Activated T-helper 1 cell treated with Interleukin-2 at 50 U/mL for 16 hours (primary cell): ENCODE measurements around the gene R3HDM2.
"Not testable (repeated sequence)": the region's sequence is repeated elsewhere in the genome, so short reads cannot be mapped to it uniquely, and the experiment has no call there.

Source experiments
- DNase-seq: peaks from one replicate; pipeline ENCODE4 v3.0.0-alpha.2; 2020; ENCODE audit warnings: low read depth

R3HDM2 gene

DNA sequence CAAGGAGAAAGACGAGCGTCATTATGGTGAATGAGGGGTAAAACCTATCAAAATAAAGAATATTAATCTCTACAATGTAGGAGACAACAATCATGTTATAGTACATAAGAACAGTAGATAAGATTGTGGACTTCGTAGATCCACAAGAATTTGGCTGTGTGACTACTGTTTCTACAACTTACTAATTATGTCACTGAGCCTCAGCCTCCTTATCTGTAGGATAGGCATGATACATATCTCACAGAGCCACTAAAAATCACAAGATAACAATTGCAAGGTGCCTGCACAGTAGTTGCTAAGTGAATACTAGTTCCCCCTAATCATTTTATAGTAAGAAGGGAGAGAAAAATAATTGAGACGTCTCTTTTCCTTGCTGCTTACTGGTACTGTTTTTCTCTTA, 101.6 kb downstream of the R3HDM2 start:
- DNase-seq: no peak

DNA sequence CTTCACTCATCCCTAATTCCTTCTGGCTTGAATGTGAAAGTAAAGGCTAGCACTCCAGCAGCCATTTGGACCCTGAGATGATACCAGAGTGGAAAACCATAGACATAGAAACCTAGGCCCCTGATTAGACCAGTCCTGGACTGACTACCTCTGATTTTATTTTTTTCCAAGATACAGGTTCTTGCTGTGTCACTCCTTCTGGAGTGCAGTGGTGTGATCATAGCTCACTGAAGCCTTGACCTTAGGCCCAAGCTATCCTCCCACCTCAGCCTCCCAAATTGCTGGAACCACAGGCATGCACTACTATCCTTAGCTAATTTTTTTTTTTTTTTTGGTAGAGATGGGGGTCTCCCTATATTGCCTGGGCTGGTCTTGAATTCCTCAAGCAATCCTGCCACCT, 105.4 kb downstream of the R3HDM2 start:
- no peak for DNase-seq

DNA sequence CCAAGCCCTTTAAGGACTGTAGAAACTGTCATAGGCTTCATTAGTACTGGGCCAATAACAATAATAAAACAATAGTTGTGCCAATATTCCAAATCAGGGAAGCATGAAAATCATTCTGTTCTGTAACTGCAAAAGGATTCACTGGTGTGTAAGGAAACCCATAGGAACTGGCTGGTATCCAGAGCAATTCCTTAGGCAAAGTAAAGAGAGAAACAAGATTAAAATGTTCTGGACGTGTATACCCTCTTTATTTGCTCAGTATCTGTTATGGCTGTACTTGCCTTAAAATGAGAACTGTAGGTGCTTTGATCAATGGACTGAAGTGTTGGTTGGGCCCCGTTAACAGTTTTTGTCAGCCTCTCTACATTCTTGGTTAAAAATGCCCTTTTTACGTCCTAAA, 107.4 kb downstream of the R3HDM2 start:
- no peak for DNase-seq

DNA sequence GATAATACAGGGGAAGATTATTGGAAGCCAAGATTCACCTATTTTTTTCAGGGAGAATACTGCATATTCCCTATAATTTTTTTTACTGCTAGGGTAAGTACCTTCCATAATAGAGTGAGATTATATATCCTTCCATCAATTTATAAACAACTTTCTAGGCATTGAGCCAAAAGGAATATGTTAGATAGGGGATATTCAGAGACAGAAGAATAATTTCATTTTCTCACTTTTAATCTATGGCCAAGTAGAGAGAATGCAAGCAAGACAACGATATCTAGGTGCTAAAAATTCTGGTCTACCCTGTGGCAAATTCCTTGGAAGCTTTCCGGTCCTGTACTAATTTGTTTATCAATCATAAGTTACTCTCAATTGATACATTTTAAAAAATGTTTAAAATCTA, 110.2 kb downstream of the R3HDM2 start:
- no peak for DNase-seq

DNA sequence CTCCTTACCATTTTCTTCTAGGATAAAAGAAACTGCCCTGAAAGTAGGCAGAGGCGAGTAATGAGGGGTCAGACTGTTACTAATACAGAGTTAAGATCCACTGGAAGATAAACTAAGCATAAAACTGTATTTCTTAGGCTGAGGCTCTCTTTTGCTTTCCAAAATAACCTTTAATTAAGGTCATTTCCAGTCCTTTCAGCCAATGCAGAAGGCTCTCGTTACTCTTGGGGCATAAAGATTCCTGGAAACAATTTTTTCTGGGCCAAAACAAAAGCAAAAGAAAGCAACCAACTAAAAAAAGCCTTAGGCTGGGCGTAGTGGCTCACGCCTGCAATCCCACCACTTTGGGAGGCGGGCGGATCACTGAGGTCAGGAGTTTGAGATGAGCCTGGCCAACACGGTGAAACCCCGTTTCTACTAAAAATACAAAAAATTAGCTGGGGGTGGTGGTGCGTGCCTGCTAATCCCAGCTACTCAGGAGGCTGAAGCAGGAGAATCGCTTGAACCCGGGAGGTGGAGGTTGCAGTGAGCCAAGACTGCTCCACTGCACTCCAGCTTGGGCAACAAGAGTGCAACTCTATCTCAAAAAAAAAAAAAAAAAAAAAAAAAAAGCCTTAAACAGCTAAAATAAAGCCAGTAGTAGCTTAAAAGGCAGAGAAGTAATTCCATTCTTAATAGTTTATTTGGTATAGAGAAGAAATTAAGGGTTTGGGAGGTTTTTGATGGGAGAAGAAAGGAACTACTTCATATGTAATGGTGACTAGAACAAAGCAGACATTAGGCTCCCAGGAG, 111.0 kb downstream of the R3HDM2 start:
- no peak for DNase-seq

DNA sequence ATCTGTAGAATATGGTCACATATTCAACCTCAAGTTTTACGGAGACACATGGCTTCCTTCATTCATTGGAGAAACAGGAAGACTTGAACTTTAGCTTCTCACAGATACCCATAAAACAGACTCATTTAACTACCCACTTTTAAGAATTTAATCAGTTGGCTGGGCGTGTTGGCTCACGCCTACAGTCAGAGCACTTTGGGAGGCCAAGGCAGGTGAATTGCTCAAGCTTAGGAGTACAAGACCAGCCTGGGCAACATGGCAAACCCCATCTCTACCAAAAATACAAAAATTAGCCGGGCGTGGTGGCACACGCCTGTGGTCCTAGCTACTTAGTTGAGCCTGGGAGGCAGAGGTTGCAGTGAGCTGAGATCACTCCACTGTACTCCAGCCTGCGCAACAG, 115.2 kb downstream of the R3HDM2 start:
- no peak for DNase-seq

DNA sequence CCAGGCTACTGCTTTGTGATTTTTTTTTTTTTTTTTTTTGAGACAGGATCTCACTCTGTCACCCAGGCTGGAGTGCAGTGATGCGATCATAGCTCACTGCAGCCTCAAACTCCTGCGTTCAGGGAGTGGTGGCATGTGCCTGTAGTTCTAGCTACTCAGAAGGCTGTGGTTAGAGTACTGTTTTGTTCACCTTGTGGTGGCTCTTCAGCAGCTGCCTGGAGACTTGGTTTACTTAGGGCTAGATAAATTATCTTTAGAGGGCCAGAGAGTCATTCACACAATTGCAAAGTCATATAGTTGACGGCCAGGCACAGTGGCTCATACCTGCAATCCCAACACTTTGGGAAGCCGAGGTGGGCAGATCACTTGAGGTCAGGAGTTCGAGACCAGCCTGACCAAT, 118.6 kb downstream of the R3HDM2 start:
- not testable (repeated sequence) for DNase-seq

DNA sequence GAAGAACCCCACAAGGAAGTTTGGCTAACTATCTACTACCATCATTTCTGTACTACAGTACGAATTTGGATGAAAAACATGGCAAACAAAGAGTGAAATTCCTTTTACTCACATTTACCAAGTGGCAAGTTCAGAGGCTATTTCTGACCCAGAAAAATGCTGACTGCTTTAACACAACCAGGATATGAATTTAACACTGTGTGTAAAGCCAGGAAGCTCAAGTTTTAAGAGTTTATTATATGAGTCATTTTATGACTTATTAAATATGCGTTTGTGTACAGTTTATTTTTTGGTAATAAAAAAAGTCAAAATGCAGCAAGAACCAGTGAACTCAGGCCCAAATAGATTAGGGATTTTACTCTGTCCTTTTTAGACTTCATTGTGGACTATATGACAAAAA, 121.4 kb downstream of the R3HDM2 start:
- no peak for DNase-seq

DNA sequence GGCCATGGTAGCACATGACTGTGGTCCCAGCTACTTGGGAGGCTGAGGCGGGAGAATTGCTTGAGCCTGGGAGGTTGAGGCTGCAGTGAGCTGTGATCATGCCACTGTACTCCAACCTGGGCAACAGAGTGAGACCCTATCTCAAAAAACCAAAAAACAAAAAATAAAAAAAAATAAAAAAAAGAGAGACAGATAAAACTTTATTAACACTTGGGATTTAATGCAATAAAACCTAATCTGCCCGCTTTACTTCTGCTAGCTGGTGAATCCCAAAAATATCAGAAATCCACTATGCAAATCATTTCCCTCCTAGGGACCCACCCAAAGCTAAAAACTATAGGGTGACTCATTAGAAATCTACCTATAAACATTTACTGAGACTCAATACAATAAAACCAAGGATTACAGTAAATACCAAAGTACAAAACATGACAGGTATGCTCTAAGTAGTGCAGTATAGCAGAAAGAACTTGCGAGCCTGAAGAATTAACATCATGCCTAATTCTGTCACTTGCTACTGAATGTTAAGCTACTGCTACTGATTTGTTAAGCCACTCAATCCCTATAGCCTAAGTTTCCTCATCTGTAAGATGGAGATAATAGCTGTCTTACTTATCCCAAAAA, 129.8 kb downstream of the R3HDM2 start:
- no peak for DNase-seq

DNA sequence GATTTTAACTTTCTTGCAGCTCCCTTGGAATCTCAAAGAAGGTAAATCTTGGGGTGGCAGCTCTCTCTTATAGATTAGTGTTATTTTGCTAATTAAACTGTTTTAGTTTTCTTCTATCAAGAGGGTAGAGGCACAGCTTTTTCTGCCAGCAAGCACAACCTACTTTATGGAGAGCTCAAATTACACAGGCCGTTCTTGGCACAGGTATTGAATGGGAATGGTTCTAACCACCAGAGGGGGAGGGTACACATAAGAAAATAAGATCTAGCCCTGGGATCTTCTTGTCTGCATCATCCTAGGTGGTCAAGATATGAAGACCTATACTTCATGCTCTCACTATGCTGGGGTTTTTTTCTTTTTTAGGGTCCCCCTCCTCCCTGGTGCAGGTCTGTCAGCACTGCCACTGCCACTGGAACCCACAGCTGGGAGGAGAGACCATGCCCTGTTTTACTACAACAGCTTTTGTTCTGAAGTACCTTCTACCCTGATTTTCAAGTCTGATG, 131.3 kb downstream of the R3HDM2 start:
- DNase-seq: no peak

DNA sequence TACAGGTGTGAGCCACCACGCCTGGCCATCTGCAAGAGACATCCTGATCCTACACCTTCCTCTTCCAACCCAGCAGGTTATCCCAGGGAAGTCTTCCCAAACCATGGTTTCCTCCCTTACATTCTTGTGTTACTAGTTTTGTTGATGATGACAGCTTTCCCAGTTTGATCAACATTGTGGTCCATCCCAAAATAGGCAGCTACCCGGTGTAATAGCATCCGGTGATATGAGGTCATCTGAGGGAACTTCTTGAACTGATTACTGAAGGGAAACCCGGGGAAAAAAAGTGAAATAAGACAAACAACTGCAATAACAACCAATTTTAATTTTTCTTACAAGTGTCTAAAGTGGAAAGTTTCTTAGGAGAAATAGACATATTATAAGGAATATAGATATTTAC, 134.6 kb downstream of the R3HDM2 start:
- DNase-seq: no peak

DNA sequence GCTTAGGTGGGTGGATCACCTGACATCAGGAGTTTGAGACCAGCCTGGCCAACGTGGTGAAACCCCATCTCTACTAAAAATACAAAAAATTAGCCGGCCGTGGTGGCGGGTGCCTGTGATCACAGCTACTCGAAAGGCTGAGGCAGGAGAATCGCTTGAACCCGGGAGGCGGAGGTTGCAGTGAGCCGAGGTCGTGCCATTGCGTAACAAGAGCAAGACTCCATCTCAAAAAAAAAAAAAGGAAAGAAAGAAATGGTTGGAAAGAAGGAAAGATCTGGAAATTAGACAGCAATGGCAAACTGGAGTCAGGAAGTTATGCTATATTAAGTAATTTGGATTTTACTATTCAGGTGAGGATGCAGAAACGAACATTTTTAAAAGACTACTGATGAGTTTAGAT, 148.8 kb downstream of the R3HDM2 start:
- DNase-seq: not testable (repeated sequence)

DNA sequence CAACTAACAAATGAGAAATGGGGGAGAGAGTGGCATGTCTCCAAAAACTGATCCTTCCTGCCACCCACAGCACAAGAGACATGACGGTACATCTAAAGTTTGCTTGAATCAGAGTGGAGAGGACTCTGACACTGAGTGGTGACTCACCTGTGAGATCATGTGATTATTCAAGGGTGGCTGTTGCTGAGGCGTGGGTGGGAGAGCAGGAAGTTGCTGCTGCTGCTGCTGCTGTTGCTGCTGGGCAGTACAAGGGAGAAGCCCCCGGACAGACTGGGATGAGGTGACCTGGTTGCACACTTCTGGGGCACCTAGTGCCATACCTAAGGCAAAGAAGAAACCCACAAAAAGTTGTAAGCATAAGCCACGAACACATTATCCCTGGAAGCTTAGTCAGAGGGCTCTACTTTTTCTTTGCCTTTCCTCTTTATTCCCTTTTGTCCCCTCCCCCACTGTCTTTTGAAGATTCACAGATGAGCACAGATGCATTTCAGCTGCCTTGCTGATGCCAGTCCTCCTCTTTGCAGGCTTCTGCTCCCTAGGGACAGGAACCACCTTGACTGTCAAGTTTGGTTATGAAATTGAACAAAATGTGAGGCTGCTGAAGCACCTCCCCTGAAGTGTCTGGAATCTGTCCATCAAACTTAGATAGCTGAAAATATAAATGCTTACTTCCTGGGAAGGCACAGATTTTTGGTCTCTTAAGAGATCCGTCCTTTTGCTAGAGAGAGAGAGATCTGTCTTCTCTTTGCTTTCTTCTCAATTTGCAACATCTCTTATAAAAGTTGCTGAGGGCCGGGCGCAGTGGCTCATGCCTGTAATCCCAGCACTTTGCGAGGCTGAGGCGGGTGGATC, 150.4 kb downstream of the R3HDM2 start:
- DNase-seq: peak; percentile 45

DNA sequence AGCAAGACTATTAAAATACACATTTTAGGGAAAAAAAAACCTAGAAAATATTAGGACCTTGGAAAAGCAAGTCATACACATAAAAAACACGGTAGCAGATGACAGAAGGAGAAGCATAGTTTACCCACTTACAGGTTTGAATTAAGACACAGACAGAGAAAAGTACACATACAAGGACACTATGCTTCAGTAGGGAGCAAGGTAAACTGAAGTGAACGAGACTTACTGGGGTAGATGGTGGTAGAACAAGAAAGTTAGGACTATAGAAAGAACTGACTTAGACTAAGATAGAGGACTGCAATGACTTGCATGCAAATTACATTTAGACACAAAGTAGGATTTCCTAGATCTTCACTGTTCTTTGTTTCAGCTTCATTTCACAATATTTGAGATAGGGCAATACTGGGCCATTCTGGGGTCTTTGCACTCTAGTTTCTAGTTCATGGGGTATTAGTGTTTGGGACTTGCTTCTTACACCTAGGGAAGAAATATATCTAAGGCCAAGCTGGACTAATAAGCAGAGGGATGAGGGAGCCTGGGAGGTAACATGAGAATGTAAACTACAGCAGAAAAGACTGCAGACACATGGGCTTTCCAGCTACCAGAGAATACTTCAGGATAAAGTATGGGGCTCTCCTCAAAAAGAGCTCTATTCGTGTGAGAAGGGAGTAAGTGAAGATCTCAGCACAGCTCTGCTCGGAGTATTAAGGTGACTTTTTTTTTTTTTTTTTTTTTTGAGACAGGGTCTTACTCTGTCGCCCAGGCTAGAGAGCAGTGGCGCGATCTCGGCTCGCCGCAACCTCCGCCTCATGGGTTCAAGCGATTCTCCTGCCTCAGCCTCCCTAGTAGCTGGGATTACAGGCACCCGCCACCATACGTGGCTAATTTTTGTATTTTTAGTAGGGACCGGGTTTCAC, 152.1 kb downstream of the R3HDM2 start:
- DNase-seq: no peak

DNA sequence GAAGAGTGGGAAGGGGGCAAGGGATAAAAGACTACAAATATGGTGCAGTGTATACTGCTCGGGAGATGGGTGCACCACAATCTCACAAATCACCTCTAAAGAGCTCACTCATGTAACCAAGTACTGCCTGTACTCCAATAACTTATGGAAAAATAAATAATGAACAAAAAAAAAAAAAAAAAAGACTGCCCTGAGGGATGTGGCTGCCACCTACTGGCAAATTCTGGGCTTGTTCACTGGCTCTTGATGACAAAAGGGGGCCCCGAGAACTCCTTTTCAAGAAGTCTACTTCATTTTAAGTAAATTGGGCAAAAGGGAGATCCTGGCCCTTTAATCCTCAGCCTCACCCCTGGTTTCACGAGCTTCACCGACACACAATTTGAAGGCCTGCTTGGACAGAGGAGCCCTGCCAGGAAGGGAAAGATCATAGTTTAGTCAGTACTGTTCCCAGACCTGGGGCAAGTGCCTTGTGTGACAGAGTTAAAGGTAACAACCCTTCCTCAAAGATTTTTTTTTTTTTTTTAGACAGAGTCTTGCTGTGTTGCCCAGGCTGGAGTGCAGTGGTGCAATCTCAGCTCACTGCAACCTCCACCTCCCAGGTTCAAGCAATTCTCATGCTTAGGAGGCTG, 153.8 kb downstream of the R3HDM2 start:
- DNase-seq: no peak

DNA sequence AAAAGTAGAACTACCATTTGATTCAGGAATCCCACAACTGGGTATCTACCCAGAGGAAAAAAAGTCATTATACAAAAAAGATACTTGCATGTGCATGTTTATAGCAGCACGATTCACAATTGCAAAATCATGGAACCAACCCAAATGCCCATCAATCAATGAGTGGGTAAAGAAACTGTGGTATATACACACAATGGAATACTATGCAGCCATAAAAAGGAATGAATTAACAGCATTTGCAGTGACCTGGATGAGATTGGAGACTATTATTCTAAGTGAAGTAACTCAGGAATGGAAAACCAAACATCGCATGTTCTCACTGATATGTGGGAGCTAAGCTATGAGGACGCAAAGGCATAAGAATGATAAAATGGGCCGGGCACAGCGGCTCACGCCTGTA, 154.6 kb downstream of the R3HDM2 start:
- not testable (repeated sequence) for DNase-seq

DNA sequence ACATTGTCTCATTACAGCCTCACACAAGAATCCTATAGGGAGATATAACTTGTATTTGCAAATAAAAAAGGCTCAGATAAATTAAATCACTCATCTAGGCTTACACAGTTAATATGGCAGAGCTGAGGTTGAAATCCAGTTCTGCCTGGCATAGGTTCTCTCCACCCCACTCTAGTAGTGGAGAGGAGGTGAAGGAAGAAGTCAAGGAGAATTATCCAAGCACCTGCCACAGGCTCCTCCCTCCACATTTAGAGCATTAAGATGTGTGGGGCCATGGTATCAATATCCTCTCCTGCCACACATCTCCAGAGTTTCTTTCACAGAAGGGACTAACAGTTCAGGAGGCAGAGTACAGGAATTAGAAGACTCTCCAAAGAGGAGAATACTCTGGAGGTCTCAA, 157.3 kb downstream of the R3HDM2 start:
- no peak for DNase-seq

DNA sequence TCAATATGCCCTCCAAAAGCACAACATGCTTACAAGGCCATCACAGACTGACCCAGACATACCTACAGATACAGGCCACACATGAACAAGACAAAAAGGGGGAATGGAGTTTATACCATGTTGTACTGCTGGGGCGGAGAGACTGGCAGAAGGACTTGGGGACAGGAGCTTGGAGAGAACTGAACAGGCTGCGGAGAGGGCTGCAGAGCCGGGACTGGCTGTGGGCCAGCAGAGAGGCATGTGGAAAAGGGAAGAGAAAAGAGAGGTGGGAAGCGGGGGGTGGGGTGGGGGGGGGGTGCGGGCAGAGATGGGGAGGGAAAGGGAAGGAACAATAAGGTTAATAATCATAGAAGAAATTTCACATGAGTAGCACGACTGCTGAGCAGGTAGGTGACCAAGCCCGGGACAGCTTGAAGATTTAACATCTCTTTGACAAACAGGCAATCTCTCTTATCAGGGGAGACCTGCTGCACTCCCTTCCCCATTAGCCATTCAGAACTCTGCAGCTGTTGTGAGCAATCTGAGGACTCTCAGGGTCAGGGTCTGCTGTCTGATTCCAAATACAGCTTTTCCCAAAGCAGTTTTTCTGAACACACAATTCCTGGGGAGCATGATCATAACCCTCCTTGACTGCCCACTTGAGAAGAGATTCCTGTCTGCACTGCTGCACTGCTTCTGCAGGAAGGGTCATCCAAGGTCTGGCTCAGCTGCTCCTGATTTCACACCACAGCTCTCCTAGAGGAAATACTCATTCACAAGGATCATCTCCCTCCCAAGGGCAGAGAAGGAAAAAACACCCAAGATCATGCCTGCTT, 158.3 kb downstream of the R3HDM2 start:
- no peak for DNase-seq

DNA sequence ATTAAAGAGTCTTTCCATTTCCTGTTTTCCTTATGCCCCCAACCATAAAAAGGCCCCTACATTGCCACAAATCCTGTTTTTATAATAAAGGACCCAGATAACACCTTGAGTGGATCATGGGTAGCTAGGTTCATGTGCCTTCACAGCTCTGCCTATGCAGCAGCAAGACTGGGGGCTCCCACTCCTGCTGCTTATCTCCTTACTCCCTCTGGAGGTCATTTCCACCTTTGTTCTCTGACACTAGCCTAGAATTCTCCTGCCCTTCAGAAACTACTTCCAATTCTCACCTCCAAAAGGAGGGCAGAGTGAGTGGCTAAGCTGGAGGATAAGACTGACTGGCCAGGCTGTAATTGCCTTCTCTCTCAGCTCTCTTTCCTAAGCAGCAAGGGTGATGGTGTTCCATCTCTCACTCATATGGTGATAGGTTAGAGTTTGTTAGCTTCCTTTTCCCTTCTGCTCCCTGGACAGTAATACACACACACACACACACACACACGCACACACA, 159.8 kb downstream of the R3HDM2 start:
- DNase-seq: no peak

DNA sequence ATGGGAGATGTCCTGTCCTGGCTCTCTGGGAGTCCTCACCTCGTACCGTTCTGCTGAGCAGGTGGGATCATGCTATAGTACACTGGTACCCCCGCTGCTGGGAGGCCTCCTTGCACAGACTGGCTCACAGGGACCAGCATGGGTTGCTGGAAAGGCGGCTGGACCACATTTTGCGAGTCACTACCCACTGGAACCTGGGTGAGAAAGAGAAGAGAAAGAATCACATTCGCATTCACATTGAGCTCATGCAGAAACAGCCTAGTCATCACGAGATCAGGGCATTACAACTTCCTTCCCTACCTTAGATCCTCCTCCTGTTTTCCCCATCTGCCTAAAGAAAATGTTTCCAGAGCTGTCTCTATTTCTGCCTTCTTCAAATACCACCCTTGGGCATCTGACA, 162.6 kb downstream of the R3HDM2 start:
- DNase-seq: no peak
